Ectodermal cell (in vitro differentiated cells): ENCODE data around the gene SBDS.

Experiments used
- H3K27ac ChIP-seq: 2 replicates; pipeline ENCODE4 v1.7.0; 2013; ENCODE audit warnings: mild to moderate bottlenecking, low read depth, low read length; ENCODE audit not compliant: insufficient read depth, poor library complexity, severe bottlenecking
- H3K27me3 ChIP-seq: 2 replicates; pipeline ENCODE4 v1.7.0; 2013; ENCODE audit warnings: mild to moderate bottlenecking, low read length; ENCODE audit not compliant: insufficient read depth, control insufficient read depth, poor library complexity, severe bottlenecking
- H3K36me3 ChIP-seq: one replicate; pipeline ENCODE4 v1.7.0; 2013; ENCODE audit warnings: low read length; ENCODE audit not compliant: control insufficient read depth, insufficient read depth
- H3K4me1 ChIP-seq: one replicate; pipeline ENCODE4 v1.7.0; 2013; ENCODE audit warnings: low read length; ENCODE audit not compliant: control insufficient read depth, insufficient read depth
- H3K4me3 ChIP-seq: 2 replicates; pipeline ENCODE4 v1.7.0; 2013; ENCODE audit warnings: low read depth, low read length, control low read depth; ENCODE audit not compliant: insufficient read depth
- H3K9me3 ChIP-seq: 2 replicates; pipeline ENCODE4 v1.7.0; 2013; ENCODE audit warnings: mild to moderate bottlenecking, low read length, moderate library complexity; ENCODE audit not compliant: control insufficient read depth
- WGBS, 2 experiments: methylation state at CpG; one replicate each; pipeline ENCODE4 v1.1.7; 2013; ENCODE audit warnings: missing lambda C conversion rate in 2 of 2; 5-methylcytosine and 5-hydroxymethylcytosine counted together

SBDS gene

GRCh38 chr7:66961096-66961495 is 34.3 kb downstream of the SBDS start:
- Histone ChIP-seq H3K27ac (no peak overlapping the region), H3K36me3 (peaks cover 5% of the 10 kb centered on the region), H3K4me1 (no peaks in the 10 kb centered on the region), H3K4me3 (no peak overlapping the region), H3K27me3 (no peaks in the 10 kb centered on the region), H3K9me3 (no peaks in the 10 kb centered on the region)
- WGBS, 2 experiments, result 90 to 93% methylated on average over 5 of the region's 5 CpGs

DNA sequence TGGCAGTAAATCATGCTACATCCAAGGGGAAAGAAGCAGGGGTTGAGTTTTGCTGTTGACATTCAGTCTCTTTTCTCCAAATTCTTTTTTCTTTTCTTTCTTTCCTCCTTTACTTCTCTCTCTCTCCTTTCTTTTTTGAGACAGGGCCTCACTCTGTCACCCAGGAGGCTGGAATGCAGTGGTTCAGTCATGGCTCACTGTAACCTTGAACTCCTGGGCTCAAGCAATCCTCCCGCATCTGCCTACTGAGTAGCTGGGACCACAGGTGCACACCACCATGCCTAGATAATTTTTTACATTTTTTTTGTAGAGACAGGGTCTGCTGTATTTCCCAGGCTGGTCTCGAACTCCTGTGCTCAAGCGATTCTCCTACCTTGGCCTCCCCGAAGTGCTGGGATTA is 35.2 kb downstream of the SBDS start:
- H3K27me3 ChIP-seq, result no peaks in the 10 kb centered on the region
- no peak overlapping the region for H3K4me3 ChIP-seq
- H3K27ac ChIP-seq, result no peak overlapping the region
- H3K4me1 ChIP-seq, result no peaks in the 10 kb centered on the region
- no peaks in the 10 kb centered on the region for H3K9me3 ChIP-seq
- 89 to 94% methylated on average over 4 of the region's 4 CpGs for WGBS, 2 experiments
- peaks cover 5% of the 10 kb centered on the region for H3K36me3 ChIP-seq

- 91 to 92% methylated on average over 17 of the region's 17 CpGs for WGBS, 2 experiments
- Histone ChIP-seq H3K4me3 (no peak overlapping the region), H3K36me3 (peaks cover 9% of the 10 kb centered on the region)
Observed at GRCh38 chr7:66958538-66959350, 36.6 kb downstream of the SBDS start.

GRCh38 chr7:66957595-66958290 is 37.6 kb downstream of the SBDS start:
- H3K9me3 ChIP-seq, result no peaks in the 10 kb centered on the region
- 96 to 97% methylated on average over 13 of the region's 13 CpGs for WGBS, 2 experiments
- H3K4me1 ChIP-seq, result no peaks in the 10 kb centered on the region
- H3K27me3 ChIP-seq, result no peaks in the 10 kb centered on the region
- no peak overlapping the region for H3K4me3 ChIP-seq
- peaks cover 9% of the 10 kb centered on the region for H3K36me3 ChIP-seq
- H3K27ac ChIP-seq, result no peak overlapping the region

More at GRCh38 chr7:66958538-66959350, 36.6 kb downstream of the SBDS start:
- H3K27ac ChIP-seq, result no peak overlapping the region
- H3K9me3 ChIP-seq, result no peaks in the 10 kb centered on the region
- H3K27me3 ChIP-seq, result no peaks in the 10 kb centered on the region
- H3K4me1 ChIP-seq, result no peaks in the 10 kb centered on the region

DNA sequence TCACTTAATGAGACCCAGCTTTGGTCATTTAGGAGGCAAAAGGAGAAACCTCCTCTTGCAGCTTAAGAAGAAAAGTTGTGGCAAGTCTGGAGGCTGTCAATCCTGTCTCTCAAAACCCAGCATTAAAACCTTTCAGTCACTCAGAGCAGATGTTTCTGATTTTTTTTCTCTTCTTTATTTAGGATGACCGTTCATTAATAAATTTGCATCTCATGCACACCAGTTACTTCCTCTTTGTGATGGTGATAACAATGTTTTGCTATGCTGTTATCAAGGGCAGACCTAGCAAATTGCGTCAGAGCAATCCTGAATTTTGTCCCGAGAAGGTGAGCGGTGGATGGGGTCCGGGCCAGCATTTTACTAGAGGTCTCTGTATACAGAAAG is 42.4 kb downstream of the SBDS start:
- Histone ChIP-seq H3K27me3 (no peaks in the 10 kb centered on the region), H3K36me3 (peaks cover 20% of the 10 kb centered on the region), H3K9me3 (no peaks in the 10 kb centered on the region), H3K4me1 (no peaks in the 10 kb centered on the region), H3K4me3 (no peak overlapping the region), H3K27ac (no peak overlapping the region)
- 98 to 99% methylated on average over 4 to 5 of the region's 5 CpGs for WGBS, 2 experiments

- peaks cover 16% of the 10 kb centered on the region for H3K36me3 ChIP-seq
- H3K4me3 ChIP-seq, result no peak overlapping the region
- no peak overlapping the region for H3K27ac ChIP-seq
- no peaks in the 10 kb centered on the region for H3K4me1 ChIP-seq
- no peaks in the 10 kb centered on the region for H3K9me3 ChIP-seq
- 88 to 89% methylated on average over 11 of the region's 11 CpGs for WGBS, 2 experiments
- H3K27me3 ChIP-seq, result no peaks in the 10 kb centered on the region
Observed at GRCh38 chr7:66952343-66953043, 42.9 kb downstream of the SBDS start.

GRCh38 chr7:66950763-66951162 is 44.6 kb downstream of the SBDS start:
- WGBS, 2 experiments, result 95 to 97% methylated on average over 8 of the region's 8 CpGs
- Histone ChIP-seq H3K9me3 (no peaks in the 10 kb centered on the region), H3K36me3 (peaks cover 16% of the 10 kb centered on the region), H3K4me1 (no peaks in the 10 kb centered on the region), H3K4me3 (no peak overlapping the region), H3K27ac (no peak overlapping the region), H3K27me3 (no peaks in the 10 kb centered on the region)

- H3K36me3 ChIP-seq, result peaks cover 16% of the 10 kb centered on the region
Observed at GRCh38 chr7:66950311-66950710, 45.1 kb downstream of the SBDS start.

GRCh38 chr7:66948480-66949109 is 46.8 kb downstream of the SBDS start:
- H3K36me3 ChIP-seq, result peaks cover 20% of the 10 kb centered on the region
- no peak overlapping the region for H3K27ac ChIP-seq
- 95 to 96% methylated on average over 18 of the region's 19 CpGs for WGBS, 2 experiments

More at GRCh38 chr7:66950311-66950710, 45.1 kb downstream of the SBDS start:
- Histone ChIP-seq H3K27ac (no peak overlapping the region), H3K4me1 (no peaks in the 10 kb centered on the region), H3K4me3 (no peak overlapping the region), H3K27me3 (no peaks in the 10 kb centered on the region), H3K9me3 (no peaks in the 10 kb centered on the region)
- 91 to 98% methylated on average over 3 of the region's 3 CpGs for WGBS, 2 experiments

More at GRCh38 chr7:66948480-66949109, 46.8 kb downstream of the SBDS start:
- H3K4me3 ChIP-seq, result no peak overlapping the region
- H3K27me3 ChIP-seq, result no peaks in the 10 kb centered on the region
- H3K9me3 ChIP-seq, result no peaks in the 10 kb centered on the region
- no peaks in the 10 kb centered on the region for H3K4me1 ChIP-seq
